ENCODE data around the gene RPTOR.
"Not testable (repeated sequence)": the region's sequence is repeated elsewhere in the genome, so short reads cannot be mapped to it uniquely, and the experiment has no call there.

The RPTOR gene

DNA sequence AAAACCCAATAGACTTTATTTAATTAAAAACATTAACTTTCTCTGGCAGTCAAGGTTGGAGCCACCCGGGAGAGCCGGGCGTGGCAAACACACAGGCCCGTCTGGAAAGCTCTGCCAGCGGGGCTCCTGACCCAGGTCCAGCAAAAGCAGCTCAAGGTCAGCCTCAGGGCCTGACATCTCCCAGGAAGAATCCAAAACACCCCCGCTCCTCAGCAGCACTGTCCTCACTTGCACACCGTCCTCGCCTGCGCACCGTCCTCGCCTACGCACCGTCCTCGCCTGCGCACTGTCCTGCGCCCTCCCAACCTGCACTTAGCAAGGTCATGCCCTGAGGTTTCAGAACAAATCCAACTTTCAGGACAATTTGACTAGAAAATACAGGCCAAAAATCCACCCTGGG lies 31.4 kb upstream of the RPTOR start:
- no peak for DNase-seq

DNA sequence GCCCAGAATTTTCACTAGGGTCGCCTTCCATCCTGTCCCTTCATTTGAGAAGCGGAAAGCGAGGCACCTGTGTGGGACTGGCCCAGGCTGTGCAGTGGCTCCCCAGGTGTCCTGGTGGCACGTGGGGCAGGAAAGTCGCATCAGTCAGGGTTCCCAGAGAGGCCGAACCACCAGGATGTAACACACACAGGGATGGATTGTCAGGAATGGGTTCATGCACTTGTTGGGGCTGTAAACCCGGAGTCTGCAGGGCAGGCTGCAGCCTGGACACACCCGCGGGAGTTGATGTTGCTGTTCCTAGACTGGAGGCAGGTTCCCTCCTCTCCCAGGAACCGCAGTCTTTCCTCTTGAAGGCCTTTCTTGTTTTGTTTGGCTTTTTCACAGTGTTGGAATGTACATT lies 30.7 kb upstream of the RPTOR start:
- peak; percentile 87 for DNase-seq

DNA sequence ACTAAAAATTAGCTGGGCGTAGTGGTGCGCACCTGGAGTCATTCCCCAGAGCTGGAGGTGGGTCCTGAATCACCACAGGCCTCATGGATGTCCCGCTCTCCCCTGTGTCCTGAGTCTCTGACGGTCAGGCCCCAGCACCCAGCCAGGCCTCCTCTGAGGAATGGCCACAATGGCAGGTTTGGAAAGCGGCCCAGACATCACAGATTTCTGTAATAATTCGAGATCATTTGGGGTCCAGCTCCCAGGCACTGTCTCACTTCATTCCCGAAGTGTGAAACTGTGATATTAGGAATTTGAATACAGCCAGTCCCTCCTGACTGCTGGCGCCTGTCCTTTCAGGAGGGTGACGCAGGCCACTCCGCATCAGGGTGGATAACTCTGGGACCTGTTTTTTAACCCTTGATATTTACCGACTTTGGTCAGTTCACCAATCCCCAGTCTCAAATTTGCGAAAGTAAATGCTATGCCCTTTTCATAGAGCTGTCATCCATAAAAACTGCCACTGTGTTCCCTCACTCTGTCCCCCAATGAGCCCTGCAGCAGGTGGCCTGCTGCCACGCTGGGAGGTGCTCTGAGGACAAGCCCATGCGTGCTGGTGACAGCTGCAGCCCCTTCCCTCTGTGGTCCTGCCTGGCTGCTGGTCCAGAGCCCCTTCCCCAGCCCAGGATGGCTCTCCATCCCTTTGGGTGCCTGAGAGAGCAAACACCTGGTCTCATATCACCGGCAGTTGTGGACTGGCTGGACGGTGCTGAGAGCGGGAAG lies 28.3 kb upstream of the RPTOR start:
- no peak for DNase-seq

DNA sequence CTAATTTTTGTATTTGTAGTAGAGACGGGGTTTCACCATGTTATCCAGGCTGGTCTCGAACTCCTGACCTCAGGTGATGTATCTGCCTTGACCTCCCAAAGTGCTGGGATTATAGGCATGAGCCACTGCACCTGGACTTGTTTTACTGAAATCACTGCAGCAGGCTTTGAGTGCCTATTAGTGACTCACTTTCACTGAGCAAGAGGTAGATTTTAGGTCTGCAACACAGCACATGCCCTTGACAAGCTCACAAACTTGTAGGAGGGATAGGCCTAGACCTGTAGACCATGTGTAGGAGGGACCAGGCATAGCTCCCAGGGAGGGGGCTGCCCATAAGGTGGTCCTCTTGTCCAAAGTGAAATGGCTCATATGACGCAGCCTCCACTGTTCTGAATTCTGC lies 27.0 kb upstream of the RPTOR start:
- no peak for DNase-seq

DNA sequence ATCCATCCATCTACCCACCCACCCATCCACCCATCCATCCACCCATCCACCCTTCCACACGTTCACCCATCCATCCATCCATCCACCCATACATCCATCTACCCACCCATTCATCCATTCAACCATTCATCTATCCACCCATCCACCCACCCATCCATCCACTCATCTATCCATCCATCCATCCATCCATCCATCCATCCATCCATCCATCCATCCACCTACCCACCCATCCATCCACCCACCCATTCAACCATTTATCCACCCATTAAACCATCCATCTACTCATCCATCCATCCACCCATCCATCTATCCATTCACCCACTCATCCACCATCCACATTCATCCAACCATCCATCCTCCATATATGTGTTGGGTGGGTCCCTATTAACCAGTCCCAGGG lies 26.2 kb upstream of the RPTOR start:
- no peak for DNase-seq

DNA sequence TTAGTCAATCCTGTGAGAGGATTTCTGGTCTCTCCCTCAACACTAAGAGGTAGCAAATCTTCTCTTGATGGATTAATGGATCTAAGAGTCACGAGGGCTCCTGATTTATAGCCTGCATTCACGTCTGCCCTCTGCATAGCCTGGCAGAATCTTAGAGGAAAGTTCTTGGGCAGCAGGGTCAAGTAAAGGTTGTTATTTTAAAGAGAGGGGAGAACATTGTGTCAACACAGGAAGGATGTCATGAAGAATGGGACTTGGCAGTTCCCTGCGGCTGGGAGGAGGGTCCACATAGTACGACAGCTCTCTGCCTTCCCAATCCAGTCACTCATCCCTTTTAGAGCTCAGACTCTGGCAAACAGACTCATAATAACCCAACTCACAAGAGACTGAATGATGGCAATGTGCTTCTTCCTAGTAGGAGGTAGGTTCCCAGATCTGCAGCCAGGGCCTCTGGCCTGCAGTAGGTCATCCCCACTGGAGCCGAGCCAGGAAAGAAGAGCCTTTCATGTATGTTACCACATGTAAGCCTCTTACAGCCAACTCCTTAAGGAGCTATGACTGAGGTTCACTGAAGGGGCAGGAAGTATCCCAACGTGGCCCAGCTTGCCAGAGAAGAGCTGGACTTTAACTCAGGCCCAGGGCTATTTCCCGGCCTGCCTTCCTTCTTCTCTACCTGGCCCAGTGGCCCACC lies 25.4 kb upstream of the RPTOR start:
- no peak for DNase-seq

DNA sequence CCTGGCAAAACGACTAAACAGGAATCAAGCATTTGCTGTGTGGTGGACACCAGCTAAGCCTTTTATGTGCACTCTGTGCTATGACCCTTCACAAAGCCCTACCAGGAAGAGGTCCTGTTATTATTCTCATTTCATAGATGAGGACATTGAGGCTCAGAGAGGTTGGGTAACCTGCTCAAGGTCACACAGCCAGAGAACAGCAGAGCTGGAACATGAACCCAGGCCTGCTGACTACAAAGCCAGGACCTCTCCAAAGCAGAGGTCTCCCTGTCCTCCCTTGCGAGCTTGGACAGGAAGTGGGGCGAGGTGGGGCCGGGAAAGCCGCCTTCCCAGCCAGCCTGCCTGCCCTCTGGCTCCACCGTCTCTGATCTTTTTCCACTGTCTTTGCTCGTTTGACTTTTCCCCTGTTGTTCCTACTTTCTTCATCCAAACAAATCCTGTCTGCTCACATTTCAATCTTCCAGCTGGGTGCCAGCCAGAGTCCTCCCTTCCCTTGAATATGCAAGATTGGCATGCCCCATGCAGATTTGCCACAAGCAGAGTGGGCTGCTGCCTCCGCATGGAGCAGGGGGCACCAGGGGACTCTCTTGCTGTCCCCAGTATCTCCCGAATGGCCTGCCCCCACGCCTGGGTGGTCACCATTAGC lies 23.7 kb upstream of the RPTOR start:
- DNase-seq = no peak

DNA sequence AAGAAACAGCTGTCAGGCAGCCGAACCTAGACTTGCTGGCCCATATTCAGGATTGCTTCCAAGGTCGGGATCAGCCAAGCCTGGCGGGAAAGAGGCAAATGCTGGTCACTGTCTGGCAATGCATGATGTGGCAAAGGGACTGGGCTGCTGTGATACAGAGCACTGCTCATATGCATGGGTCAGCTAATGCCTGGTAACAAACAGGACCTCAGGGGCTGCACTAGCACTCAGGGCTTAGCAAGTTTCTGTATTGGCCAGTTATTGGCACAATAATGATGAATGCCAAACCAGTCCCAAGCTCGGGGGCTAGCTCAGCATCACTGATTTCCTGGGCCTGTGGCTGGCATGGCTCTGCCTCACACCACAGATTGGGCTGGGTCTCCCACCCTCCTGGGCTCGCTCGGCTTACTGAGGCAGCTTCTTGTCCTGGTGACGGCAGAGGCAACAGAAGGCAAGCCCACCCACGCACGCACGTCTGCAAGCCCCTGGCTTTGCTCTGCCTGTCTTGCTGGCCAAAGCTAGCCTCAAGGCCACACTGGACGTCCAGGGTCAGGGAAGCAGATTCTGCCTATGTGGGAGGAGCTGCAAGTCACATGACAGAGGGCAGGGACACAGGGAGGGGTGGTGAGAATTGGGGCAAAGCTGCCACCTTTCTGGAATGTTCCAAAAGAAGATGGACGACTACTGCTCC lies 21.4 kb upstream of the RPTOR start:
- no peak for DNase-seq

DNA sequence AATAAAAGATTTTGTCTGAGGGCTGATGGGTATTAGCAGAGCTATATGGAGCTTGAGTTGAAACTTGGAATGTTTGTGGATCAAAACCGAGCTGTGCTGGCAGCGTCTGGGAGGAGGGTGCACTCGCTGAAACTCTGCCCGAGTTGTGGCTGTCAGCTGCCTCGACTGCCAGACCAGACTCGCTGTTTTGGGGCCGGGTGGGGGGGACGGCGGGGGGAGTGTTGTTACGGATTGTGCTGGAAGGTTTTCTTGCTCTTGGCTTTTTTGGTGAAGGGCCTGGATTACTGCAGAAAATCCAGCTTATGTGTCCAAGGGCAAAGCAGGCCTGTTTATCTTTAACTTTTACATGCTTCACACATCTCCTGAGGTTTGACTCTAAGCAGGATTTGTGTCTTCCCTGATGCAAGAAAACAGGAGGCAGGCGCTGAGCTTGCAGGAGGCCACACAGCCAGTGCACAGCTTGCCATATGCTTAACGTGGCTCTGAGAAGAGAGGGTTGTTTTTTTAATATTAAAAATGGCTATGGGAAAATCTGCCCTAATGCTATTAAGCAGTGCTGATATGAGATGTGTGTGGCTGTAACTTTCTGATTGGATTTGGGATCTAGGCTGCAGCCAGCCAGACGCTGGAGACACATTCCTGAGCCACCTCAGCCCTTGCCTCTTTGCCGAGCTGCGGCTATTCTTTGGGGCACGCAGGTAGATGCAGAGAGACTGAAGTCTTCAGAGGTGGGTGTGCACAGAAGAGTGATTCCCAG lies 20.5 kb upstream of the RPTOR start:
- no peak for DNase-seq

DNA sequence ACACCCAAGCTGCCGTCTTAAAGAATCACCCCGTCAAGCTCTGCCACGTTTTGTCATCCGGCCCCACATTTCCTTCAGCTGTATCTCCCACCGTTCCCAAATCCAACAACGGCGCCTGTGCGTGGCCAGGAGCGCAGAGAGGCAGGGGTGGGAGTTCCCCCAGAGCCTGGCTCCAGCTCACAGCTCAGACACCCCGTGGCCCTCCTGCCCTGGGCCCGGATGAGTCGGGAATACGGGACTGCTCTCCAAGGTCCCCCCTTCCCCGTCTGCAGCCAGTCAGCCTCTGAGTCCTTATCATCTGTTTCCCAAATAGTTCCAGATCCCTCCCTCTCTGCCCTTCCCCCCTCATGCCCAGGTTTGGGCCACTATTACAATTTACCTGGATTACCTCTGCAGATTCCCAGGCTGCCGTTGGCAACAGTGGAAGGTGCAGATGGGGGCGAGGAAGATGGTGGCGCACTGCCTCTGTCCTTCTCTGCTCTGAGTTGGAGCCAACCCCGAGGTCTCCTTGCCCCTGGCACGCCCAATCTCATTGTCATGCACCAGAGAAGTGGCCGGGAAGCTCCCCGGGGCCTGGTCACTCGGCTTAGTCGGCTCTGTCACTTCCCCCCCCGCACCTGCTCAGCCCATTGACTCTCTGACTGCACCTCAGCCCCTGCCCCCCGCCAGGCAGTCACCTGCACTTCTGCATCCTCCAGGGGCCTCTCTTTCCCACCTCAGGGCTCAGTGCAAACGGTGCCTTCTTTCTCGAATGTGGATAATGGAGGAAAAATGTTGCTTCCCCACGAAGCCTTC lies 18.3 kb upstream of the RPTOR start:
- no peak for DNase-seq

DNA sequence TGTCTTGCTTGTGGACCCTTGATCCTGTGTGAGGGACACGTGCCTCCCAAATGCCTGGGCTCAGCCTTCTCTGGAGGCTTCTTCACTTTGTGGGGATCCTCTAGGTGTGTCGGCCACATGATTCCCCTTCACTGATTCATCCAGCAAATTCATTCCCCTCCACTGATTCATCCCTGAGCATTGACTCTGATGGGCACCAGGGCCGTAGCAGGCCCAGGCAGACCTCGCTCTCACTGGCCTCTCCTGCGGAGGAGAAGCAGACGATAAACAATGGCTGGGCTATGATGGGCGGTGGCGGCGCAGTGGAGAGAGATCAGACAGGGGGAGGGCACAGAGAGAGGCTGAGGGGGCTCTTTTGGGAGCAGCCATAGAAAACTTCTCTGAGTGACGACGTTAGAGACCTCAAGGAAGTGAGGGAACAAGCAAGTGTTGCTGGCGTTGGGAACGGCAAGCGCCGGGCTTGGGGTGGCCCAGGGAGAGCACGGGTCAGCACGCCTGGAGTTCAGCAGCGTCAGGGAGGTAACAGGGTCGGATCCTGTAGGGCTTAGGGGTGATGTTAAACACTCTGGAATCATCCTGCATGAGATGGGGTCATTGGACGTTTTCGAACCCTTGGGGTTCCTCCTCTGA lies 17.5 kb upstream of the RPTOR start:
- peak; percentile 19 for DNase-seq

DNA sequence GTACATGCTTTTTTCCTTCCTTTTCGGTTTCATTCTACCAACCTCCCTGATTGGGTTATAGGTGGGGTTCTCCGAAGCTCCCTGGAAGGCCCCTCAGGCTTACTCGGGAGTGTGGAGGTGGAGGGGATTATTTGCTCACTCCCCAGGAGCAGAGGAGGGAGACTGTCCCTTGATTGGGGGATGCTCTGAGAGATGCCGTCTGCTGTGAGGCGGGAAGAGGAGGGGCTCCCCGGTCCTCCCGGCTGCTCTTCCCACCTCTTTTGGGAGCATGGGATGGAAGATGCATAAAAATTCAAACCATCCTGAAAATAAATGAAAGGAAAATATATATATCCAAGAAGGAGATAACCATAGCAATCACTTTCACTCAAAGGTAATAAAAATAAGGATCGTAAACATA lies 16.1 kb upstream of the RPTOR start:
- no peak for DNase-seq

DNA sequence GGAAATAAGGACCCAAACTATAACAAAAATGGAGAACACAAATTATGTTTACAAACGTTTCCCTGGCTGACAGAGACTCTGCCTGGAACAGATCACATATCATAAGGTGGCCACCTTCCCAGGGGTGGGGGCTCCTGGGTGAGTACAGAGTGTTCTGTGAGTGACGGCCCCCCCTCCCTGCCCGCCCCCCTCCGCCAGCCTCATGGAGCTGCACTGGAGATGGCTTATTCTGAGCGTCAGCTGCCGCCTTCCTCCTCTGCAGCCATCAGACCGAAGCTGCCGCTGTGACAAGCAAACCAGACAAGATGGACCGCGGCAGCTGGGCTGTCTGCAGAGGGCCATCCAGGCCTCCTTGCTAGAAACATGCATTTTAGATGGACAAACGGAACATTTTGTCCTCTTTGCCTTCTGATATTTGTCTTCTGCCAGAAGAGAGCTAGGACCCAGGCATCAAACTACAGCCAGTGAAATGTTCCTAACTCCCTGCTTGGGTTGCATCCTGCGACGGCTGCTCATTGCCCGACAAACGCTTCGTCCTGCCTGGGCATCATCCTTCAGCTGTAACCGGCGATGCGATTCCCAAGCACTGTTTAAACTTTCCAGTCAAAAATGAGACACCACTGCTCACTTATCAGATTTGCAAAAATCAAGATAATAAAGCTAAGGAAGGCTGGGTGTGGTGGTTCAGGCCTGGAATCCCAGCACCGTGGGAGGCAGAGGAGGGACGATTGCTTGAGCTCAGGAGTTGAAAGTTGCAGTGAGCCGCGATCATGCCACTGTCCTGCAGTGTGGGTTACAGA lies 15.3 kb upstream of the RPTOR start:
- no peak for DNase-seq

DNA sequence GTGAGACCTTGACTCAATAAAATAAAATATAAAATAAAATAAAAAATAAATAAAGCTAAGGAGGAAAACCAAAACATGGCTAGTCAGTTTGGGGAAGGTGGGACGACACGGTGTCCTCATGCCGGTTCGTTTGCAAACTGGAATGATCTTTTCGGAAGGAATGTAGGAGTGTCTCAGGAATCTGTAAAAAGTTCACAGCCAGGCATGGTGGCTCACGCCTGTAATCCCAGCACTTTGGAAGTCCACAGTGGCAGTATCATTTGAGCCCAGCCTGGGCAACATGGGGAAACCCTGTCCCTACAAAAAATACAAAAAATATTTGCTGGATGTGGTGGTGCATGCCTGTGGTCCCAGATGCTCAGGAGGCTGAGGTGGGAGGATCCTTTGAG lies 14.7 kb upstream of the RPTOR start:
- no peak for DNase-seq

DNA sequence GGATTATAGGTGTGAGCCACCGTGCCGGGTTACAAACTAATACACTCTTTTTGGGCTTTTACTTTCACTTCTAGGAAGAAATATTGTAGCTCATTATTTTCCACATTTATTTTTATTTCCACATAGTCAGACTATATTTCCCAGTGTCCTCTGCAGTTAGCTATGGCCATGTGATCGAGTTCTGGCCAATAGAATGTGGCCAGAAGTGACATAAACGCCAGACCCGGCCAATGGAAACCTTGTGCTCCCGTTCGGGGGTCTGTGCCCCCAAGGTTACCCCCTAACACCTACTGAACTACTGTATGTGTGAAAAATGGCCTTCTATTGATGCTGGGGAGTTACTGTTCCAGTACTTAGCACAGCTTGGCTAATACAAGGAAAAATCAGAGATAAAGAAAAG lies 13.2 kb upstream of the RPTOR start:
- no peak for DNase-seq

DNA sequence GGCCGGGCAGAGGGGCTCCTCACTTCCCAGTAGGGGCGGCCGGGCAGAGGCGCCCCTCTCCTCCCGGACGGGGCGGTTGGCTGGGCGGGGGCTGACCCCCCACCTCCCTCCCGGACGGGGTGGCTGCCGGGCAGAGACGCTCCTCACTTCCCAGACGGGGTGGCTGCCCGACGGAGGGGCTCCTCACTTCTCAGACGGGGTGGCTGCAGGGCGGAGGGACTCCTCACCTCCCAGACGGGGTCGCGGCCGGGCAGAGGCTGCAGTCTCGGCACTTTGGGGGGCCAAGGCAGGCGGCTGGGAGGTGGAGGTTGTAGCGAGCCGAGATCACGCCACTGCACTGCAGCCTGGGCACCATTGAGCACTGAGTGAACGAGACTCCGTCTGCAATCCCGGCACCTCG lies 7.3 kb upstream of the RPTOR start:
- DNase-seq = not testable (repeated sequence)

DNA sequence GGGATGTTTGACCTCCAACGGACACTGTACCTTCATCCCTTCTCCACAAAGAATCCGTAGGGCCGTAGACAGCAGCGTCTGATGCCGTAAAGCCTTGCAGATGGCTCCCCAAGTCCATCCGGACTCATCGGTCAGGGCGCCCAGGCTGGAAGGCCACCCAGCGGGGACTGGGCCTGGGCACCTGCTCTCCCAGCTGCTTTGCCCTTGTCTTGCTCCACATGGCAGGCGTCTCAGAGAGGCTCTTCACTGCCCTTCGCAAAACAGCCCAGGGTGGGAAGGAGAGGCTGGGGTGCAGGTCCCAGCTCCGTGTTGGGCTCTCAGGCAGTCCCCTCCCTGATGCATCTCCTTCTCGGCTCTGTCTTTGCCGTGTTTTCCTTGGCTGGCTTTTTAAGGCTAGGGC lies 6.2 kb upstream of the RPTOR start:
- no peak for DNase-seq

DNA sequence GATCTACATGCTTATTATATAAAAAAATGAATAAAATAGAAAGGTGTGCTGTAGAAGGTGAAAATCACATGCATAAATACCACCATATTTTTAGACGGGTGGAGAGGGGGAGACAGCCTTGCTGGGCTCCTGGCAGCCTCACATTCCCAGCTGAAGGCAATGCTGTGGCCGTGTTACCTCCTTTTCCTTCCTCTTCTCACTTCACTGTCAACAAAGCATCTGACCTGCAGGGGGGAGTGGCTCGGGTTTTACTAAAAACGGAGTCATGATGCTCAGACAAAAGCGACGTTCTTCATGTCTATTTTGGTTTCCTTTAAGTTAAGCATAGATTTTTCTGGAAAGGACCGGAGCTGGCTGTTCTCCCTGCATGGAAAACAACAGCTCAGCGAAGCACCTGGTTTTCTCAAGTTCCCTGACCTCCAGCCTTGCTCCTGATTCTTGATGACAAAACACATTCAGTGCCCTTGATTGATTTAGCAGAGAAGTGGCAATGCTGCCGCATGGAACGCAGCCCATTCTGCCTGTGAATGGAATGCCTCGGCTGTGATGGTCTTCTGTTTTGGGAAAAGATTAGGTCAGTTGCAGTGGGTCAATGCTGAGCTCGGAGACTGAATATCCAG lies 5.5 kb upstream of the RPTOR start:
- DNase-seq = no peak

DNA sequence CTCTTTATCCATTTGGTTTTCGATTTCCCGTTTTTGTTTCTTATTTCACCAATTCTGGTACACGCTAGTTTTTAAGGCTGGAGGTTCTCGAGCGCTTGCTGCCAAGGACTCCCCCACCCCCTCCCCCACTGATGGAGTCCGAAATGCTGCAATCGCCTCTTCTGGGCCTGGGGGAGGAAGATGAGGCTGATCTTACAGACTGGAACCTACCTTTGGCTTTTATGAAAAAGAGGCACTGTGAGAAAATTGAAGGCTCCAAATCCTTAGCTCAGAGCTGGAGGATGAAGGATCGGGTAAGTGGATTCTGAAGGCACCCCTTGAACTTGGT lies 825 bp downstream of the RPTOR start:
- DNase-seq = peak; percentile 13

DNA sequence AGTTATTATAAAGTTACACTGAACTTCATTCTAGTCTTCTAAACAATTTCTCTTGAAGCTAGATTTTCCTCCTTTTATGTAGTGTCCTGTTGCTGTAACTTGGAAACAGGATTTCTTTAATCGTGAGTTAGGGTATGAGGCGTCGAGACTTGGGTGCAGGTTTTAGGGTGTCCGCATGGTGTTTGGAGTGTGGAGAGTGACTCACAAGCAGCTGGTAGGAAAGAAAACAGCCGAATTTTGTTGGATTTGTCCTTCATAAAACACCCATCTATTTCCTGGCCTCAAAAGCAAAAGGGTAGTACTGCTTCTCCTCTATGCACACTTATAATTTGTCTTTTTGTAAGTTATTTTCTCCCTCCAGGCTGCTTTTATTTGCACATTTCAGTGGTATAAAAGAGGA lies 1.6 kb downstream of the RPTOR start:
- DNase-seq = no peak

Measured in fibroblast of skin of scalp (primary cell).